K562 (cell line): ENCODE data around the gene POLR1D. TPM values are rescaled to one million over a fixed set of nuclear protein-coding genes. Genes with fewer than 3 reads are reported as not detected.

ENCODE experiments used
- ATAC-seq: fragments of 200-7000 bp; cut with Tn5 transposase; 3 replicates; pipeline ENCODE4 v1.9.1; 2020; ENCODE audit warnings: moderate library complexity
- BruUV-seq: library from RNA; stranded (reverse); fragments of 400-500 nt; replicated peaks from 2 replicates; lab custom pipeline; 2021; lab: Mats Ljungman, UMichigan
- CTCF ChIA-PET: fragments of 300-600 bp; formaldehyde crosslinking; extraction: SDS; loops from one replicate; lab custom pipeline; 2021; ENCODE audit warnings: low intra/inter-chr PET ratio; lab: Yijun Ruan, JAX
- POLR2A ChIA-PET: fragments of 300-600, 350-650 bp; sonication (Branson Sonifier 250); formaldehyde crosslinking; extraction: SDS; loops from one replicate; lab custom pipeline; 2021; ENCODE audit warnings: antibody characterized with exemption, inconsistent platforms; lab: Yijun Ruan, JAX
- DNase-seq, 4 experiments: peaks; one replicate each; pipeline versions ENCODE4 v3.0.0 to v3.0.0-alpha.2; 2011 to 2018; ENCODE audit warnings: low spot score in 3 of 4, mixed read lengths in 3 of 4; ENCODE audit errors: extremely low read depth in 1 of 4
- FAIRE-seq: peaks from 2 replicates; lab custom pipeline; 2011; peaks lifted over from hg19 to GRCh38; lab: Jason Lieb, UNC
- H2AFZ ChIP-seq: 2 replicates; pipeline ENCODE4 v1.6.0; 2011; ENCODE audit warnings: low read depth, low read length, control low read depth, inconsistent platforms
- H3K27ac ChIP-seq: fragments of 200-600 bp; 3 replicates; pipeline ENCODE4 v1.8.0; 2011; ENCODE audit warnings: low read depth, mild to moderate bottlenecking, control low read depth, inconsistent platforms, low read length, moderate library complexity, mixed read lengths; ENCODE audit errors: extremely low read depth
- H3K27me3 ChIP-seq, 2 experiments: fragments of 300-600 bp in 1 of 2; 2 replicates in 1 of 2; 3 replicates in 1 of 2; pipeline versions ENCODE4 v1.6.0 to v1.8.0; 2011; ENCODE audit warnings: inconsistent platforms in 2 of 2, low read length in 2 of 2, mild to moderate bottlenecking in 1 of 2, mixed read lengths in 1 of 2, moderate library complexity in 1 of 2; ENCODE audit not compliant: control insufficient read depth in 2 of 2, insufficient read depth in 2 of 2
- H3K36me3 ChIP-seq: fragments of 300-600 bp; 3 replicates; pipeline ENCODE4 v1.8.0; 2011; ENCODE audit warnings: mild to moderate bottlenecking, low read length, inconsistent platforms; ENCODE audit not compliant: control insufficient read depth, insufficient read depth
- H3K4me1 ChIP-seq, 2 experiments: fragments of 200-600 bp in 1 of 2; replicated peaks in 1 of 2; 2 replicates in 1 of 2; 3 replicates in 1 of 2; pipeline versions ENCODE4 v1.5.1 to v1.8.0; 2011; ENCODE audit warnings: inconsistent platforms in 2 of 2, low read length in 2 of 2, mild to moderate bottlenecking in 1 of 2, mixed read lengths in 1 of 2, moderate library complexity in 1 of 2; ENCODE audit not compliant: control insufficient read depth in 2 of 2, insufficient read depth in 2 of 2
- H3K4me2 ChIP-seq: 2 replicates; pipeline ENCODE4 v1.6.1; 2011; ENCODE audit warnings: low read length, control low read depth, inconsistent platforms, mixed read lengths; ENCODE audit not compliant: insufficient read depth
- H3K4me3 ChIP-seq: fragments of 200-600 bp; sonication (generic), shearing (Covaris generic); 2 replicates; pipeline ENCODE4 v1.5.1; 2016; ENCODE audit warnings: control low read depth, inconsistent platforms
- H3K79me2 ChIP-seq: fragments of 200-600 bp; 3 replicates; pipeline ENCODE4 v1.8.0; 2011; ENCODE audit warnings: low read length, inconsistent platforms; ENCODE audit not compliant: control insufficient read depth, insufficient read depth
- H3K9ac ChIP-seq, 2 experiments: 2 replicates each; pipeline versions ENCODE4 v1.6.0 to v1.6.1; 2011; ENCODE audit warnings: low read depth in 2 of 2, low read length in 2 of 2, control low read depth in 1 of 2, inconsistent platforms in 1 of 2, mild to moderate bottlenecking in 1 of 2, mixed read lengths in 1 of 2; ENCODE audit not compliant: insufficient read depth in 1 of 2
- H3K9me1 ChIP-seq: one replicate; pipeline ENCODE4 v1.6.0; 2011; ENCODE audit warnings: inconsistent platforms, mild to moderate bottlenecking, low read length, moderate library complexity; ENCODE audit not compliant: control insufficient read depth, insufficient read depth
- H3K9me3 ChIP-seq: replicated peaks from 2 replicates; pipeline ENCODE4 v1.5.1; 2011; ENCODE audit warnings: low read depth, low read length, inconsistent platforms; ENCODE audit not compliant: control insufficient read depth, insufficient read depth
- H4K20me1 ChIP-seq: replicated peaks from 2 replicates; pipeline ENCODE4 v1.6.1; 2011; ENCODE audit warnings: low read length, inconsistent platforms, mixed read lengths; ENCODE audit not compliant: control insufficient read depth, insufficient read depth
- HBP1 ChIP-seq: fragments of 450-650 bp; formaldehyde crosslinking; IDR thresholded peaks from 2 replicates; pipeline ENCODE4 v1.4.0; 2022; ENCODE audit warnings: missing genetic modification characterization
- KLF16 ChIP-seq: IDR thresholded peaks from 2 replicates; pipeline ENCODE4 v1.6.1; 2016; ENCODE audit warnings: antibody characterized with exemption
- ZBTB11 ChIP-seq, 3 experiments: fragments of 200-800 bp in 1 of 3; fragments of 250-450 bp in 1 of 3; fragments of 450-650 bp in 1 of 3; sonication (Bioruptor Pico) in 1 of 3; sonication (Bioruptor generic) in 1 of 3; formaldehyde crosslinking in 1 of 3; IDR thresholded peaks; 2 replicates each; pipeline versions ENCODE4 v1.6.1 to v1.8.0; 2016 to 2022; ENCODE audit warnings: mild to moderate bottlenecking in 2 of 3, missing genetic modification characterization in 2 of 3, missing compliant biosample characterization in 1 of 3, moderate library complexity in 1 of 3
- ZFX ChIP-seq: sonication (generic); formaldehyde crosslinking; IDR thresholded peaks from 2 replicates; pipeline ENCODE4 v1.8.0; 2022; ENCODE audit warnings: mild to moderate bottlenecking, missing genetic modification reagents, moderate library complexity
- ZNF717 ChIP-seq: fragments of 250-450 bp; sonication (Bioruptor Pico); IDR thresholded peaks from 2 replicates; pipeline ENCODE4 v1.5.0; 2021
- WGBS: fragments of 100-300 bp; shearing (Covaris generic); methylation state at CpG from one replicate; pipeline ENCODE4 v1.1.6; 2016; ENCODE audit warnings: low coverage, mixed read lengths; ENCODE audit not compliant: insufficient coverage; ENCODE audit errors: missing lambda C conversion rate; 5-methylcytosine and 5-hydroxymethylcytosine counted together
- in situ Hi-C: fragments of 300-500 bp; cut with MboI; formaldehyde crosslinking; loops from 4 replicates; pipeline ENCODE4 v1.15.0; 2018; ENCODE audit warnings: inconsistent platforms, mixed read lengths
- intact Hi-C: fragments of 100-400 bp; cut with micrococcal nuclease; formaldehyde crosslinking; loops from 2 replicates; pipeline ENCODE4 v1.14.2; 2022
- polyA plus RNA-seq, 8 experiments: library from polyadenylated mRNA; depleted of rRNA in 4 of 8; stranded (reverse) in 5 of 8; unstranded in 3 of 8; fragments of >200 nt; fragmentation: Nextera tagmentation in 2 of 8; fragmentation: Illumina TruSeq in 1 of 8; extraction: Ambion mirVana in 2 of 8; extraction: Trizol in 1 of 8; gene quantifications; 2 replicates each; pipeline versions ENCODE4 v1.2.1 to v1.2.3, GENCODE V29; 2011 to 2014; ENCODE audit warnings: inconsistent platforms in 1 of 8, missing spikeins in 1 of 8
- total RNA-seq, 7 experiments: library from RNA; depleted of rRNA in 6 of 7; stranded (reverse); fragments of >200 nt in 6 of 7; fragmentation: Illumina TruSeq in 2 of 7; extraction: Trizol in 2 of 7; gene quantifications; 2 replicates each; pipeline versions ENCODE4 v1.2.1 to v1.2.3, GENCODE V29; 2011 to 2021; ENCODE audit warnings: low replicate concordance in 1 of 7

The POLR1D gene
- total and polyA plus RNA-seq, 9 of the 15 experiments (the other 6 are each of a cell fraction or from before 2014, with no cell fraction given), result 107 to 188 (median 145) TPM

GRCh38 chr13:27631665-27632064 is 10.0 kb downstream of the POLR1D start (continued):
- TF ChIP-seq KLF16, result no peak
- no peak for TF ChIP-seq ZBTB11 (CRISPR knock-in tag; IDR thresholded peaks at IDR 0.05)

GRCh38 chr13:27632214-27632613 is 10.5 kb downstream of the POLR1D start:
- ChIA-PET POLR2A (interaction anchor here (0.6 to 1.8 kb wide), 3 partner anchors 8 to 216 kb away, joined by 3 to 4 read pairs (median 3); partner anchors contain the start of gene LNX2), CTCF (no interaction called here)
- peaks cover 0 to 3% of the 10 kb centered on the region in 2 experiments; a peak in 2 of 5 replicates for H3K4me1 ChIP-seq
- no peak for ATAC-seq
- no peak for DNase-seq
- intact Hi-C loops, result no loop called here
- no peak overlapping the region for H3K27ac ChIP-seq
- no TSS peak for BruUV-seq
- peaks cover 5% of the 10 kb centered on the region for H3K9me1 ChIP-seq
- no peak overlapping the region for H3K4me3 ChIP-seq
- FAIRE-seq, result no peak
- in situ Hi-C loops, result no loop called here
- no peaks in the 10 kb centered on the region for H3K9me3 ChIP-seq
- TF ChIP-seq ZFX (CRISPR knock-in tag) (no peak), HBP1 (CRISPR knock-in tag) (no peak), ZNF717 (CRISPR knock-in tag) (no peak)
- H3K27me3 ChIP-seq, result no peaks in the 10 kb centered on the region
- no peak overlapping the region for H3K4me2 ChIP-seq
- 90% methylated on average over 4 of the region's 4 CpGs for WGBS
- H2AFZ ChIP-seq, result no peak overlapping the region
- no peaks in the 10 kb centered on the region for H4K20me1 ChIP-seq
- peaks cover 20% of the 10 kb centered on the region; the same call in 1 of the 3 replicates for H3K36me3 ChIP-seq
- H3K79me2 ChIP-seq, result peaks cover 13% of the 10 kb centered on the region; the same call in 2 of the 3 replicates
- H3K9ac ChIP-seq, result no peak overlapping the region
